AG04450 (cell line): ENCODE data around the gene RMRP. TPM values are rescaled to one million over a fixed set of nuclear protein-coding genes. Genes with fewer than 3 reads are reported as not detected.

ENCODE experiments used
- CTCF ChIA-PET: fragments of 300-600, 350-600 bp; formaldehyde crosslinking; extraction: SDS; loops from one replicate; lab custom pipeline; 2022; ENCODE audit warnings: antibody characterized with exemption, inconsistent platforms; lab: Charles Lee
- POLR2A ChIA-PET: fragments of 350-600 bp; formaldehyde crosslinking; extraction: SDS; loops from one replicate; lab custom pipeline; 2021; ENCODE audit warnings: antibody characterized with exemption, inconsistent platforms; lab: Yijun Ruan, JAX
- DNase-seq: peaks from one replicate; pipeline ENCODE4 v3.0.0-alpha.2; 2011; ENCODE audit warnings: low read depth, low spot score
- H3K27ac ChIP-seq: one replicate; pipeline ENCODE4 v1.5.1; 2012; ENCODE audit warnings: low read depth, low read length, control low read depth
- H3K27me3 ChIP-seq: one replicate; pipeline ENCODE4 v1.6.0; 2012; ENCODE audit warnings: low read length; ENCODE audit not compliant: control insufficient read depth, insufficient read depth
- H3K4me3 ChIP-seq: 2 replicates; pipeline ENCODE4 v1.5.1; 2011; ENCODE audit warnings: mild to moderate bottlenecking, low read depth, low read length, control low read depth
- H3K9me3 ChIP-seq: 2 replicates; pipeline ENCODE4 v1.5.1; 2012; ENCODE audit warnings: low read length; ENCODE audit not compliant: control insufficient read depth, insufficient read depth
- CTCF ChIP-seq: IDR thresholded peaks from 2 replicates; pipeline ENCODE4 v1.5.1; 2011; ENCODE audit warnings: low read depth, low read length, control low read depth, inconsistent platforms
- polyA plus RNA-seq: library from polyadenylated mRNA; depleted of rRNA; stranded (reverse); fragments of >200 nt; gene quantifications from 2 replicates; pipeline ENCODE4 v1.2.3, GENCODE V29; 2011; rRNA removed
- small RNA-seq: library from RNA; depleted of rRNA; stranded (forward); fragments of <200 nt; gene quantifications from one replicate; pipeline ENCODE3, GENCODE V24; 2012; ENCODE audit warnings: low read depth; ENCODE audit not compliant: insufficient read length

Gene RMRP
- polyA plus RNA-seq, 1 experiment = 173 TPM

GRCh38 chr9:35609001-35609819 lies 48.6 kb downstream of the RMRP start:
- H3K27ac ChIP-seq = no peak overlapping the region

DNA sequence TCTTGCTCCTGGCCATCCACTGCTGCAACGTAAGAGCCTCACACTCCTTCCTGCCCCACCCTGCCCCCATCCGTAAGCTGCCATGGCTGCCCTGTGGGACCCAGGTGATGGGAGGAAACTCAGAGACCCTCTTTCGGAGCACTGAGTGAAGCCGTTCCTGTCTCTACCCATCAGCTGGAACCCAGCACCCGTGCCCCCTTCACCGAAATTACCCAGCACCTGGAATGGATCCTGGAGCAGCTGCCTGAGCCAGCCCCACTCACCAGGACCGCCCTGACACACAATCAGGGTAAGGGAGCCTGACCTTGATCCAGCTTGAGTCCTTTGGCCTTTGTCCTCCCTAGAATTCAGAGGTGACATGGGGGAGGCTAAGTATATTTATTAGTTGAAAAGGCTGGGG lies 49.6 kb downstream of the RMRP start:
- no peaks in the 10 kb centered on the region; the same call in 1 of the 2 replicates for H3K9me3 ChIP-seq
- no peak overlapping the region for H3K4me3 ChIP-seq
- no peak for DNase-seq
- peaks cover 5% of the 10 kb centered on the region for H3K27me3 ChIP-seq
- no peak overlapping the region for H3K27ac ChIP-seq
- no peak for TF ChIP-seq CTCF
- ChIA-PET CTCF (no interaction called here), POLR2A (interaction anchor here (0.6 to 0.8 kb wide), 3 partner anchors 40 to 72 kb away, joined by 3 to 4 read pairs (median 3); no protein-coding TSS in a partner anchor)

More at GRCh38 chr9:35609001-35609819, 48.6 kb downstream of the RMRP start:
- ChIA-PET POLR2A (interaction anchor here (0.7 kb wide), 1 partner anchor 71 kb away, joined by 3 read pairs; no protein-coding TSS in a partner anchor), CTCF (no interaction called here)
- DNase-seq = no peak
- no peaks in the 10 kb centered on the region; the same call in 1 of the 2 replicates for H3K9me3 ChIP-seq
- TF ChIP-seq CTCF = no peak
- no peak overlapping the region for H3K4me3 ChIP-seq
- H3K27me3 ChIP-seq = peaks cover 5% of the 10 kb centered on the region

Small RNA genes lying within 50 kb of the gene (small RNA-seq; reads per million reads assigned to genes)
- gene MIR4667 = not detected
- not detected for gene RMRP
- gene RN7SL22P = not detected

Other genes starting within 250 kb of the RMRP start
- 17.4 and 19.3 TPM in 2 replicates for gene RUSC2, start 167.9 kb downstream of the RMRP start, polyA plus RNA-seq
- gene TESK1, start 52.8 kb downstream of the RMRP start, polyA plus RNA-seq = 12.8 and 14.5 TPM in 2 replicates
- 0.86 and 1.0 TPM in 2 replicates for gene CD72, start 39.6 kb downstream of the RMRP start, polyA plus RNA-seq
- gene SIT1, start 7.1 kb downstream of the RMRP start, polyA plus RNA-seq = not detected in 2 replicates
- 11.8 TPM in 2 replicates for gene CCDC107, start 273 bp upstream of the RMRP start, polyA plus RNA-seq
- gene ARHGEF39, start 7.2 kb upstream of the RMRP start, polyA plus RNA-seq = 1.1 and 1.2 TPM in 2 replicates
- 1.2 and 1.3 TPM in 2 replicates for gene CA9, start 15.9 kb upstream of the RMRP start, polyA plus RNA-seq
- gene TPM2, start 31.9 kb upstream of the RMRP start, polyA plus RNA-seq = 1,535 and 1,633 TPM in 2 replicates
- 165 and 224 TPM in 2 replicates for gene TLN1, start 74.2 kb upstream of the RMRP start, polyA plus RNA-seq
- gene CREB3, start 74.6 kb upstream of the RMRP start, polyA plus RNA-seq = 51.1 and 58.1 TPM in 2 replicates
- gene GBA2, start 91.2 kb upstream of the RMRP start, polyA plus RNA-seq = 32.9 and 34.7 TPM in 2 replicates
- gene RGP1, start 91.3 kb upstream of the RMRP start, polyA plus RNA-seq = 20.2 and 20.7 TPM in 2 replicates
- gene MSMP, start 96.3 kb upstream of the RMRP start, polyA plus RNA-seq = not detected in 2 replicates
- 31.9 and 44.6 TPM in 2 replicates for gene NPR2, start 133.6 kb upstream of the RMRP start, polyA plus RNA-seq
- 0.56 and 0.58 TPM in 2 replicates for gene SPAG8, start 154.2 kb upstream of the RMRP start, polyA plus RNA-seq
- gene HINT2, start 157.0 kb upstream of the RMRP start, polyA plus RNA-seq = 17.5 and 18.5 TPM in 2 replicates
- gene FAM221B, start 170.7 kb upstream of the RMRP start, polyA plus RNA-seq = not detected in 2 replicates
- gene TMEM8B, start 171.2 kb upstream of the RMRP start, polyA plus RNA-seq = 3.3 and 4.7 TPM in 2 replicates
- not detected in 2 replicates for gene OR13J1, start 212.4 kb upstream of the RMRP start, polyA plus RNA-seq
- gene HRCT1, start 248.2 kb upstream of the RMRP start, polyA plus RNA-seq = 2.7 and 3.0 TPM in 2 replicates